IMR-90 (cell line): ENCODE results near the gene GPC6.

Experiments used
- POLR2A ChIP-seq: IDR thresholded peaks from 2 replicates; pipeline ENCODE4 v1.6.1; 2012; ENCODE audit warnings: mild to moderate bottlenecking, low read depth, low read length
- SMC3 ChIP-seq: fragments of 150-350 bp; IDR thresholded peaks from 2 replicates; pipeline ENCODE4 v1.6.1; 2016; ENCODE audit warnings: low read depth, mild to moderate bottlenecking, antibody characterized with exemption, low read length, moderate library complexity
- TF ChIP-seq, protein P1 (sequence below): conservative IDR thresholded peaks from 2 replicates; pipeline ENCODE4 v1.5.1; 2012; ENCODE audit warnings: mild to moderate bottlenecking, low read depth, low read length, improper control_type of control experiment
- TF ChIP-seq, protein P2 (sequence below): fragments of 150-350 bp; IDR thresholded peaks from 2 replicates; pipeline ENCODE4 v1.6.1; 2017; ENCODE audit warnings: mild to moderate bottlenecking, antibody characterized with exemption, low read length, low read depth

DNA sequence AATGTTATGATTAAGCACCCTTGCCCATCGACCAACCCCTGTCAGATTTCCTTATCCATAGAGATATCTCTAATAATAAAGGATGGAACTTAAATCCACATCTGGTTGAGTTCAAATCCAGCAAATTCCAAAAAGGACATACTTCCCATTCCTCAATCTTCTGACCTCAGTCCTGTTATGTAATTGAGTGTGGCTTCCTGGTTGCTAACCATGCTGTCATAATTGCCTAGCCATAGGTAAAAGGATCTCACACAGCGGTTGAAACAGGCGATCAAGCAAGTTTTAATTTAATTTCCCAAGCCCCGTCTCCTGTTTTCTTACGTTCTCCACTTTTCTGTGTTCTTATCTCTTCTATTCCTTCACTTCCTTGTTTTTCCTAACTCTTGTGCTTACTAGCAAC lies 550.3 kb downstream of the GPC6 start:
- no peak for TF ChIP-seq SMC3
- TF ChIP-seq, protein P1, sequence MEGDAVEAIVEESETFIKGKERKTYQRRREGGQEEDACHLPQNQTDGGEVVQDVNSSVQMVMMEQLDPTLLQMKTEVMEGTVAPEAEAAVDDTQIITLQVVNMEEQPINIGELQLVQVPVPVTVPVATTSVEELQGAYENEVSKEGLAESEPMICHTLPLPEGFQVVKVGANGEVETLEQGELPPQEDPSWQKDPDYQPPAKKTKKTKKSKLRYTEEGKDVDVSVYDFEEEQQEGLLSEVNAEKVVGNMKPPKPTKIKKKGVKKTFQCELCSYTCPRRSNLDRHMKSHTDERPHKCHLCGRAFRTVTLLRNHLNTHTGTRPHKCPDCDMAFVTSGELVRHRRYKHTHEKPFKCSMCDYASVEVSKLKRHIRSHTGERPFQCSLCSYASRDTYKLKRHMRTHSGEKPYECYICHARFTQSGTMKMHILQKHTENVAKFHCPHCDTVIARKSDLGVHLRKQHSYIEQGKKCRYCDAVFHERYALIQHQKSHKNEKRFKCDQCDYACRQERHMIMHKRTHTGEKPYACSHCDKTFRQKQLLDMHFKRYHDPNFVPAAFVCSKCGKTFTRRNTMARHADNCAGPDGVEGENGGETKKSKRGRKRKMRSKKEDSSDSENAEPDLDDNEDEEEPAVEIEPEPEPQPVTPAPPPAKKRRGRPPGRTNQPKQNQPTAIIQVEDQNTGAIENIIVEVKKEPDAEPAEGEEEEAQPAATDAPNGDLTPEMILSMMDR, result no peak
- TF ChIP-seq POLR2A, result no peak
- TF ChIP-seq, protein P2, sequence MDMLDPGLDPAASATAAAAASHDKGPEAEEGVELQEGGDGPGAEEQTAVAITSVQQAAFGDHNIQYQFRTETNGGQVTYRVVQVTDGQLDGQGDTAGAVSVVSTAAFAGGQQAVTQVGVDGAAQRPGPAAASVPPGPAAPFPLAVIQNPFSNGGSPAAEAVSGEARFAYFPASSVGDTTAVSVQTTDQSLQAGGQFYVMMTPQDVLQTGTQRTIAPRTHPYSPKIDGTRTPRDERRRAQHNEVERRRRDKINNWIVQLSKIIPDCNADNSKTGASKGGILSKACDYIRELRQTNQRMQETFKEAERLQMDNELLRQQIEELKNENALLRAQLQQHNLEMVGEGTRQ, result no peak
